HepG2 (cell line): ENCODE measurements around the gene SRSF2.

Source experiments
- KDM5A ChIP-seq: fragments of 200-600 bp; sonication (generic); IDR thresholded peaks from 2 replicates; pipeline ENCODE4 v1.7.0; 2018; ENCODE audit warnings: antibody characterized with exemption, mild to moderate bottlenecking, low read length, borderline replicate concordance
- NPAS2 ChIP-seq: sonication (generic); formaldehyde crosslinking; IDR thresholded peaks from 2 replicates; pipeline ENCODE4 v1.8.0; 2022; ENCODE audit warnings: mild to moderate bottlenecking, missing genetic modification reagents, borderline replicate concordance
- ZNF577 ChIP-seq: sonication (generic); formaldehyde crosslinking; IDR thresholded peaks from 2 replicates; pipeline ENCODE4 v1.4.0; 2020; ENCODE audit warnings: mild to moderate bottlenecking, low read depth, missing genetic modification reagents, borderline replicate concordance
- TF ChIP-seq, protein P1 (sequence below): sonication (generic); formaldehyde crosslinking; IDR thresholded peaks from 2 replicates; pipeline ENCODE4 v1.5.0; 2020; ENCODE audit warnings: mild to moderate bottlenecking, missing genetic modification reagents, moderate library complexity

DNA sequence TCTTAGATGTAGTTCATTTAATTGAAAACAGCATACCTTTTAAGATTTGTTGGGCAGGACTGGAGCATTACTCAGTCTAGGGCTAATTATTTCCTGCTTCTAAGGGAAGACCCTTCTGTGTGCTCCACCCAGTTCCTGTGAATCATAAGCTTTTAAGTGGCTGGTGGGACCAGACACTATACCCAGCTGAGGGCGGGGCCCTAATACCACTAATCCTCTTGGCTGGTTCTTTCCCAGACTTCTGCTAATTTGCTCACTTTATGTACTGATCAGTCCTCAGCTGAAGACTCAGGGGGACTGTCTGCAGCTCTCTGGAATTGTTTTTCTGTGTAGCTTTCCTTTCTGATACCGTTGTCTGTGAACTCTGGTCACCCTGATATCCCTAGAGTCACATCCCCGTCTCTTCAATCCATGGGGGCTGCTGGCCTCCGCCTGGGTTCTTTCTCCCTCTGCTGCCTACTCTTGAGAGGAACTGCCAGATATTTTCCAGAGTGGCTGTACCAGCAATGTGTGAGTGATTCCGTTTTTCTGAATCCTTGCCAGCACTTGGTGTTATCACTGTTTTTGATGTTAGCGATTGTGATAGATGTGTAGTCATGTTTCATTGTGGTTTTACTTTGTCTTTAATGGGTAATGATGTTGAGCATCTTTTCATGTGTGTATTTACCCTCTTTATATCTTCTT is 35.9 kb upstream of the SRSF2 start:
- TF ChIP-seq ZNF577 (CRISPR knock-in tag) = no peak
- TF ChIP-seq NPAS2 (CRISPR knock-in tag) = no peak
- TF ChIP-seq KDM5A = no peak
- TF ChIP-seq, protein P1, sequence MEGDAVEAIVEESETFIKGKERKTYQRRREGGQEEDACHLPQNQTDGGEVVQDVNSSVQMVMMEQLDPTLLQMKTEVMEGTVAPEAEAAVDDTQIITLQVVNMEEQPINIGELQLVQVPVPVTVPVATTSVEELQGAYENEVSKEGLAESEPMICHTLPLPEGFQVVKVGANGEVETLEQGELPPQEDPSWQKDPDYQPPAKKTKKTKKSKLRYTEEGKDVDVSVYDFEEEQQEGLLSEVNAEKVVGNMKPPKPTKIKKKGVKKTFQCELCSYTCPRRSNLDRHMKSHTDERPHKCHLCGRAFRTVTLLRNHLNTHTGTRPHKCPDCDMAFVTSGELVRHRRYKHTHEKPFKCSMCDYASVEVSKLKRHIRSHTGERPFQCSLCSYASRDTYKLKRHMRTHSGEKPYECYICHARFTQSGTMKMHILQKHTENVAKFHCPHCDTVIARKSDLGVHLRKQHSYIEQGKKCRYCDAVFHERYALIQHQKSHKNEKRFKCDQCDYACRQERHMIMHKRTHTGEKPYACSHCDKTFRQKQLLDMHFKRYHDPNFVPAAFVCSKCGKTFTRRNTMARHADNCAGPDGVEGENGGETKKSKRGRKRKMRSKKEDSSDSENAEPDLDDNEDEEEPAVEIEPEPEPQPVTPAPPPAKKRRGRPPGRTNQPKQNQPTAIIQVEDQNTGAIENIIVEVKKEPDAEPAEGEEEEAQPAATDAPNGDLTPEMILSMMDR (CRISPR knock-in tag) = no peak
